OCI-LY3 (cell line): Measurements from ENCODE around the gene MGAT4B.

Experiments used
- H2AFZ ChIP-seq: fragments of 200-600, 300-600 bp; shearing (Covaris generic); 2 replicates; pipeline ENCODE4 v1.6.0; 2014; ENCODE audit warnings: antibody characterized with exemption, low read depth, low read length
- H3K27ac ChIP-seq: fragments of 200-600, 300-600 bp; sonication (generic); 2 replicates; pipeline ENCODE4 v1.5.1; 2014; ENCODE audit warnings: mild to moderate bottlenecking, low read length, moderate library complexity, mixed read lengths
- H3K27me3 ChIP-seq: fragments of 200-600, 300-600 bp; sonication (generic); 2 replicates; pipeline ENCODE4 v1.6.1; 2014; ENCODE audit warnings: low read depth, low read length, mixed read lengths
- H3K36me3 ChIP-seq: fragments of 200-600, 300-600 bp; sonication (generic); replicated peaks from 2 replicates; pipeline ENCODE3; 2014; ENCODE audit warnings: low read depth, low read length, mixed read lengths
- H3K4me1 ChIP-seq: fragments of 300-600, 200-600 bp; sonication (generic); 2 replicates; pipeline ENCODE4 v1.6.1; 2014; ENCODE audit warnings: low read length, mixed read lengths
- H3K4me2 ChIP-seq: fragments of 200-600, 300-600 bp; sonication (generic); 2 replicates; pipeline ENCODE4 v1.6.1; 2014; ENCODE audit warnings: low read length, mixed read lengths
- H3K4me3 ChIP-seq: fragments of 300-600, 200-600 bp; sonication (generic); 2 replicates; pipeline ENCODE4 v1.5.1; 2014; ENCODE audit warnings: antibody characterized with exemption, mild to moderate bottlenecking, low read length, moderate library complexity
- H3K79me2 ChIP-seq: fragments of 300-600, 200-600 bp; shearing (Covaris generic); 2 replicates; pipeline ENCODE4 v1.6.1; 2014; ENCODE audit warnings: mild to moderate bottlenecking, low read length, mixed read lengths
- H3K9ac ChIP-seq: fragments of 300-600, 200-600 bp; shearing (Covaris generic); 2 replicates; pipeline ENCODE4 v1.6.0; 2014; ENCODE audit warnings: mild to moderate bottlenecking, low read length, moderate library complexity
- H3K9me3 ChIP-seq: fragments of 200-600, 300-600 bp; shearing (Covaris generic); 2 replicates; pipeline ENCODE4 v1.6.1; 2014; ENCODE audit warnings: low read length, mixed read lengths; ENCODE audit not compliant: insufficient read depth
- H4K20me1 ChIP-seq: fragments of 200-600, 300-600 bp; sonication (generic); 2 replicates; pipeline ENCODE4 v1.6.1; 2016; ENCODE audit warnings: low read length, mixed read lengths; ENCODE audit not compliant: insufficient read depth
- CTCF ChIP-seq: fragments of 200-600, 300-600 bp; sonication (generic); IDR thresholded peaks from 2 replicates; pipeline ENCODE4 v1.5.1; 2014; ENCODE audit warnings: antibody characterized with exemption, low read length, low read depth
- EZH2phosphoT487 ChIP-seq: fragments of 200-600 bp; shearing (Covaris generic); IDR thresholded peaks from 2 replicates; pipeline ENCODE4 v1.6.1; 2018; ENCODE audit warnings: antibody characterized with exemption, mixed run types, low read depth

MGAT4B gene

GRCh38 chr5:179840766-179841165, 34.1 kb upstream of the MGAT4B start:
- H3K27me3 ChIP-seq = no peaks in the 10 kb centered on the region
- H2AFZ ChIP-seq = no peak overlapping the region
- no peaks in the 10 kb centered on the region for H3K79me2 ChIP-seq
- H3K9me3 ChIP-seq = peaks cover 8% of the 10 kb centered on the region; the same call in 1 of the 2 replicates
- H3K9ac ChIP-seq = no peak overlapping the region
- no peaks in the 10 kb centered on the region for H3K4me1 ChIP-seq
- peaks cover 20% of the 10 kb centered on the region; the same call in 1 of the 2 replicates for H4K20me1 ChIP-seq
- TF ChIP-seq CTCF = no peak
- TF ChIP-seq EZH2phosphoT487 = no peak
- H3K27ac ChIP-seq = no peak overlapping the region
- no peak overlapping the region for H3K4me3 ChIP-seq
- no peak overlapping the region for H3K4me2 ChIP-seq
- H3K36me3 ChIP-seq = peaks cover 63% of the 10 kb centered on the region

GRCh38 chr5:179840321-179840720, 33.7 kb upstream of the MGAT4B start:
- Histone ChIP-seq H3K9me3 (peaks cover 8% of the 10 kb centered on the region; the same call in 1 of the 2 replicates), H4K20me1 (peaks cover 20% of the 10 kb centered on the region; the same call in 1 of the 2 replicates), H3K36me3 (peaks cover 59% of the 10 kb centered on the region), H2AFZ (no peak overlapping the region), H3K4me1 (no peaks in the 10 kb centered on the region), H3K4me3 (no peak overlapping the region), H3K4me2 (no peak overlapping the region), H3K79me2 (no peaks in the 10 kb centered on the region), H3K9ac (no peak overlapping the region), H3K27ac (no peak overlapping the region), H3K27me3 (no peaks in the 10 kb centered on the region)
- TF ChIP-seq CTCF (no peak), EZH2phosphoT487 (no peak)

GRCh38 chr5:179839328-179840256, 32.9 kb upstream of the MGAT4B start:
- Histone ChIP-seq H3K4me2 (no peak overlapping the region), H4K20me1 (peaks cover 20% of the 10 kb centered on the region; the same call in 1 of the 2 replicates), H3K9me3 (peaks cover 3% of the 10 kb centered on the region; the same call in 1 of the 2 replicates), H3K27ac (no peak overlapping the region; the same call in 1 of the 2 replicates), H3K27me3 (no peaks in the 10 kb centered on the region), H3K4me1 (no peaks in the 10 kb centered on the region), H3K36me3 (peaks cover 54% of the 10 kb centered on the region), H3K79me2 (no peaks in the 10 kb centered on the region), H3K9ac (no peak overlapping the region), H3K4me3 (no peak overlapping the region), H2AFZ (no peak overlapping the region)
- TF ChIP-seq CTCF (no peak), EZH2phosphoT487 (no peak)
